HG03095 (cell line): ENCODE results near the gene OSMR.

Experiments
- ATAC-seq: cut with Tn5 transposase; IDR thresholded peaks from one replicate; pipeline ENCODE4 v1.9.1; 2021; ENCODE audit warnings: moderate library complexity; ENCODE audit not compliant: unreplicated experiment

The OSMR gene

DNA sequence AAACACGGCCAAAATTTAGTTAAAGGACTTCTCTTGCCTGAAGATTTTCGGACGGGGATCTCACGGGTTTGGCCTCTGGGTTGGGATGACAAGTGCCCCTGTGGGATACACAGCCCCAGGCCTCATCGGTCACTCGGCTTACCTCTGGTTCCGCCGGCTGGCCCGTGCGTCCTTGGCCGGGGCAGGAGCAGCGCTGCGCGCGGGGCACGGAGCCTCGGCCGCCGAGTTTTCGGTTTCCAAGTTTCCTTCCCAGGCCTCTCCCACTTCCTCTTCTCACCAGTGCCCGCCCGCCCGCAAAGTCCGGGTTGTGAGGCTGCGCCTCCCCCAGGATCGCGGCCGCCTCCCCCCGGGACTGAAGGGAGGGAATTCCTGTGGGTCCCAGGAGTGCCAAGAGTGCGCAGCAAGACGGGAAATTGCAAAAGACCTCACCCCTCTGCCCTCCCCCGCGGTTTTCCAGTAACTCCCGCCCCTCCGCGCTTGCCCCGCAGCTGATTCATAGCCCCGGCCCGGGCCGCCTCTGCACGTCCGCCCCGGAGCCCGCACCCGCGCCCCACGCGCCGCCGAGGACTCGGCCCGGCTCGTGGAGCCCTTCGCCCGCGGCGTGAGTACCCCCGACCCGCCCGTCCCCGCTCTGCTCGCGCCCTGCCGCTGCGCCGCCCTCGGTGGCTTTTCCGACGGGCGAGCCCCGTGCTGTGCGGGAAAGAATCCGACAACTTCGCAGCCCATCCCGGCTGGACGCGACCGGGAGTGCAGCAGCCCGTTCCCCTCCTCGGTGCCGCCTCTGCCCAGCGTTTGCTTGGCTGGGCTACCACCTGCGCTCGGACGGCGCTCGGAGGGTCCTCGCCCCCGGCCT lies at the start of gene OSMR:
Gene OSMR (plus strand): TSS at position 487 of the 853 bp plus-strand sequence. CDS start 23,033 bp downstream, outside the sequence.
- ATAC-seq = no peak

DNA sequence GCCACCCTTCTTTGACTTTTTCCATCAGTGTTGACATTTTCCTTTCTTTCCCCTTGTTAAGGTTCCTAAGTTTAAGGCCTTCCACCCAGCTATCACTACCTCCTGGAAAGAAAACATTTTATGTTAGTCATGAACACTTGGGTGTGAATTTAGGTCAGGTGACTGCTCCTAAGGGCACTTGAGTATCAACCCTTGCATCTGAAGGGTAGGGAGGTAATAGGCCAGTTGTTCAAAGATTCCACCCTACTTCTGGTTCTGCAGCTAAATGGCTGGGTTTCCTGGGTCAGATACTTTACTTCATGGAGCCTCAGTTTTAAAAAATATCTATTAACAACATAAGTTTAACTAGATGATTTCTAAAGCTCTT lies 49.1 kb upstream of the OSMR start:
- ATAC-seq = no peak

DNA sequence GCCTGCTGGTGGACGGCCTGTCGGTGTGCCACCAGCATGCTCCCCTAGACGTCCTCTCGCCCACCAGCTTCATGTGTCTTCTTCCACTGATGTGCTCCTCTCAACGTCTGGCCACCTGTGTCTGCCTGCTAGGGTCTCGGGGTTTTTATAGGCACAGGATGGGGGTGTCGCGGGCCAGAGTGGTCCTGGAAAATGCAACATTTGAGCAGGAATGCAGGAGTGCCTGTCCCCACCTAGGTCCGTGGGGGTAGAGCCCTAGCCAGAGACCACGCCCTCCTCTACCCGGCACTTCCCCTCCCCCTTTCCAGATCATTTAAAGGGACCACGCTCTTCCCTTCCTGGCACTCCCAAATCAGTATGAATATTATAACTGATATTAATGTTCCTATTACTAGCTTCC lies 48.0 kb upstream of the OSMR start:
- no peak for ATAC-seq

DNA sequence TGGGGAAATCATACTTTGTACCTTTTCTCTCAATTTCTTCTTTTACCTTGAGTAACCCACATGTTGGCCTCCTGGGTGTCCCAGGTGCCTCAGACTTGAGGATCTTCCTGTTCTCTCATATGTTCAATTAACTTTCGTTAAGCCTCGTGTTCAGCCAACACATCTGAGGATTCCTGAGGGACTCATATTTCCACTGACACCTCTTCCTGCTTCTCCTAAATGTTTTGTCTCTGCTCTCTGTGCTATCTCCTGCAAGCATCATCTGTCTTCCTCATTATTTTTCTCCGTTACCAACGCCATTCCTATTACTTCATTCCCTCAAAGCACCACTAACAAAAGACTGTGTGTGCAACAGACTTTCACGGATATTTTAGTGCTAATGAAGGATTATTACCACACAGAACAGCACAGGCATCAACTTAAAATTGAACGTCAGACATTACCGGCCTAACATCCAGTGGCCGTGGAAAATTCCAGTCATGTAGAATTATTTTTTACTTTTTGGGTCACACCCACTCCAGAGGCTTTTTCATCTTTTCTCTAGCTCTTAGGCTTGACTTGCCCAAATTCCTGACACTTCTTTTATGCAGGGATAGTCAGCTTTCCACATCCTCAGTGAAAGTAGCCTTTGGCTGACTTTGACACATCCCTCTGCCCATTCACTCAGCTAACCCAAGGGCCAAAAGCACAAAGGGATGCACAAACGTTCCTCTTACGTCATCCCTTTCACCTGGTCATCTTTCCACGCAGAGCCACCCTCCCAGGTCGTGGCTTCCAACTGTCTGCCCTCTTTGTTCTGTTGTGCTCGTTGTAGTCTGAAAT lies 46.0 kb upstream of the OSMR start:
- no peak for ATAC-seq

DNA sequence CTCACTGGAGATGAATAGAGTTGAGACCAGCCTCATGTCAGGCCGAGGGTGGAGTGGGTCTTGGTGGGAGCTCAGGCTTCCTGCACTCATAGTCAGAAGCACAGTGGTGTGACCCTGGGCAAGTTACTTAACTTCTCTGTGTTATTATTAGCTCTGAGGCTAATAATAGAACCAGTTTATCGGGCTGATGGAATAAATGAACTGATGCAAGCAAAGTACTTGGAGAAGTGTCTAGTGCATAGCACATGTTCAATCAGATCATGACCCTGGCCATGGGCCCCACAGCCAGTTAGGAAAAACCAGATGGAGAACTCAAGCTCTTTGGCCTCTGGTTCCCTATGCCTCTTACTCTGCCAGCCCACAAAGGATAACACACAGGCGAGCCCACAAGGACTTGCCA lies 45.3 kb upstream of the OSMR start:
- no peak for ATAC-seq

DNA sequence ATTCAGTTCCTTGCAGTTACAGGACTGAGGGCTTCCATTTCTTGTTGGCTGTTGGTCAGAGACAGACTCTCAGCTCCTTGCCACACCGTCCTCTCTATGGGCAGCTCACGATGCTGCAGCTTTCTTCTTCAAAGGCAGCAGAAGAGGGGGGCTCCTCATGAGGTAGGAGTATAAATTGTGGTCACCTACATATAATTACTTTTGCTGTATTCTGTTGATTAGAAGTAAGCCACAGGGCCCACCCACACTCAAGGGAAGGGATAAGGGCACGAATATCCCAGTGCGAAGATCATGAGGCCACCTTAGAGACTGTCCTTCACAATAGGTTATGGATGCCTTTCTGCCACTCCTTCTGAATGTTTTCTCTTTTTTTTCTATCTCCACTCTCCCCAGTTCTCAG lies 43.7 kb upstream of the OSMR start:
- no peak for ATAC-seq

- no peak for ATAC-seq
Measured at GRCh38 chr5:38803246-38803645, 42.6 kb upstream of the OSMR start.

- no peak for ATAC-seq
Measured at GRCh38 chr5:38806775-38807258, 39.0 kb upstream of the OSMR start.

GRCh38 chr5:38807570-38808483 lies 38.0 kb upstream of the OSMR start:
- no peak for ATAC-seq

GRCh38 chr5:38808666-38809343 lies 37.0 kb upstream of the OSMR start:
- ATAC-seq = no peak

DNA sequence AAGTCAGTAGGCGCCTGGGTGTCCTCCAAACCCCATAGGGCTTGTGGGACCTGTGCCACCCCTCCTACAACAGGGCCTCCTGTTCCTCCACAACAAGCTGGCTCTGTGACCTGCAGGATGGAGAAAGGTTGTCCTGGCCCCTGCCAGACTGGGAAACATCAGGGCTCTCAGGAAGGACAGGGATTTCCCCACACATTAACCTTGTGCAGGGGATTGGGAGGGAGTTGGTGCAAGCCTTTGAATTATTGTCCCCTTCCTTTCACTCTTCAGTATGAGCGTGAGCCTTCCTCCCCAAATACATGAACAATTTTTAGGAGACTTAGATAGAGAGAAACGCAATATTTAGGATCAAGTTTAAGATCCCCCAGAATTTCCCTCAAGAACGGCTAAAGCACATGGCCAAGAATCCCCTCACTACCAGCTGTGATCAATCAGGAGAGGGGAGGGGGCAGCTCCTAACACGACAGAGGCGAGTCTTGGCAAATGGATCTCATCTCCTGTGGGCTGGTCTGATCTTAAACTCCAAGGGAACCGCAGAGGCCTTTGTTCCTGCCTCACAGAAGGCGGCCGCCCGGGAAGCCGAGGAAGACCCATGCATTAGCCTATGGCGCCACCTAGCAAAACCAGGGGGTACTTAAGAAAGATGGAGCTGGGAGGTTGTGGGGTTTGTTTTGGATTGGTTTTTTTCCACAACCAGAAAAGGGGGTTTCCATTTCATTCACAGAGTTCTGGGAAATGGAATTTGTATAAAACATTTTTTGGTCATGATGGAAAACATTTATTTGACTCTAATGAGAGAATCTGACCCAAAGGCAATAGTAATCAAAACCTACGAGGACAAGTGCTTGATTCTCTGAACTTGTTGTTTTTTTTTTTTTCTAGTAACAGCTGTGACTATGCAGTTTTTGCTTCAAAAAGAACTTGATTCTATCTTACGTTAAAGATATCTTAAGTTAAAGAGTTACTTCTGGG lies 36.1 kb upstream of the OSMR start:
- no peak for ATAC-seq

GRCh38 chr5:38814879-38815278 lies 30.9 kb upstream of the OSMR start:
- ATAC-seq = no peak

DNA sequence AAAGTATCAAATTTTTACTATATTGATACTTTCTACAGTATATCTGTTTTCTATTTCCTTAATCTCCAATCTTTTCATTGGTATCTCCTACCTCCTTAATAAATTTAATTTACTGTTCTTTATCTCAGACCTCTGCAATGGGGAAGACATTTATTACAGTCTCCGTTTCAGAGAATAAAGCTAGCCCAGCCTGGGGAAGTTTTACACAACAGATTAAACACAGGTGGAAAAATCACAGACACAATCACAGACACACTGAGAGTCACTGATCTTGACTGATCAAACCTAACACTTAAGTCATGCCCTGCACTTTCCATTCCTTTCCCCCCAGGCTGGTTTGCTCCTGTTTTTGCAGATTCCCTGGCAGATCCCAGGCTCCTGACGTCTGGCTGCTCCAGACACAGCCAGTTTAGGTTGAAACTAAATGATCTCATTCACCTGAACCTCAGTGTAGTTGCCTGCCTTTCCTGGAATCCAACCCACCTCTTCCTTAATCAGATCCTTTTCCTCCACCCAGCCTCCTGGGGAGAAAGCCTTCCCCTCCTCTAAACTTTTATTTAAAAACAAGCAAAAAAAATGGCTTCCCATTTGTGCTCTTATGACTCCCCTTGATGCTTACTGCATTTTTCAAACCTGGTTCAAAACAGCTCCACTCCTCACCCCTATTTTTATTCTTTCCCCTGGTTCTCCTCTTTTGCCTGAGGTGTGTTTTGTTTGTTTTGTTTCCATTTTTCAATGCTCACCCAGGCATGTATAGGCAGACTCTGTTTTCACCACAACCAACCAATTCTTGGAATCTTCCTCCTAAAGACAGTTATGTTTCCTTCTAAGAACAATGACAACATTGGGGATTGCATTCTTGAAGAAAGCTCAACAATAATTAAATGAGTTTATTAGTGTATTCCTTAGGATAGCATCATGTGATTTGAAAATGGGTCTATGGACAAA lies 29.5 kb upstream of the OSMR start:
- no peak for ATAC-seq

DNA sequence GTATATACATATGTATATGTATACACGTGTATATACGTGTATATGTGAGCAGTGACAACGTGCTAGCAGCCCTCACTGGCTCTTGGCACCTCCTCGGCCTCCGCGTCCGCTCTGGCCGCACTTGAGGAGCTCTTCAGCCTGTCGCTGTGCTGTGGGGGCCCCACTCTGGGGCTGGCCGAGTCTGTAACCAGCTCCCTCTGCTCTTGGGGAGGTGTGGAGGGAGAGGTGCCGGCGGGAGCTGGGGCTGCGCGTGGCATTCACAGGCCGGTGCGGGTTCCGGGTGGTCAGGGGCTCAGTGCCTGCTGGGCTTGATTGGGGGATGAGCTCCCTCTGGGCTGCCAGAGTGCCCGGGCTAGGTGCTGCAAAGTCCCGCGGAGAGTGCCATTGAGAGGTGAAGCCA lies 24.1 kb upstream of the OSMR start:
- ATAC-seq = no peak

GRCh38 chr5:38823503-38823902 lies 22.3 kb upstream of the OSMR start:
- no peak for ATAC-seq

- ATAC-seq = no peak
Measured at GRCh38 chr5:38824821-38825220, 21.0 kb upstream of the OSMR start.

DNA sequence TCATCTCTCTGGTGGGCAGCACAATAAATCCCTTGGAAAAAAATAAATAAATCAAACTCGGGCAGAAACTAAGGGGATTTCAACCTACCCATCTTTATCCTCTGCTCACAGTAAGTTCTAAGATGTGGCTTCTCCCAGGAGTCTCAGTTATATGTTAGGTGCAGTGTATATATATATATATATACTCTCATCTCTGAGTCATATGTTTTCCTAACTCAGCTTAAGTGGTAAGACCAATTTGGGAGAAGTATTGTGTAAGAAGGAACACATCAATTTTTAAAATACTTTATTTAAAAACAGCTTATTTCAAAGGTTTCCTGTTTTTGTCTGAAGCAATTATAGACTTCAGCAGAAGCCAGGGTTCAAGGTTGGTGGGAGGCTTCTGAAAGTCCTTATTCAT lies 20.3 kb upstream of the OSMR start:
- no peak for ATAC-seq

DNA sequence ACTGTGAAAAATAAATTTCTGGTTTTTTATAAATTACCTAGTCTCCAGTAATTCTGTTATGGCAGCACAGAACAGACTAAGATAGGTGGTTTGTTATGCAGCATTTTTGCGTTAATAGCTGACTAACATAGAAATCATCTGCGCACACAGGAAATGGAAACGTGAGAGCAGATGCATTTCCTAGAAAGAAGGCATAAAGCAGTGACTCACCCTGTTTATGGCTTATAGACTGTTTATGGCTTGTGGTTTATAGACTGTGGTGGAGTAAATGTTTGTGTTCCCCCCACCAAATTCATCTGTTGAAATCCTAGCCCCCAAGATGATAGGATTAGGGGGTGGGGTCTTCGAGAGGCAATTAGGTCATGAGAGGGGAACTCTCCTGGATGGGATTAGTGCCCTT lies 18.3 kb upstream of the OSMR start:
- ATAC-seq = no peak
